ENCODE measurements around the gene TWIST2.
A peak's percentile ranks its signal among the peaks of the same experiment; 100 is the strongest.

Gene TWIST2

GRCh38 chr2:238859636-238860347 is 11.9 kb downstream of the TWIST2 start:
- no peak for DNase-seq

- no peak for DNase-seq
Observed at GRCh38 chr2:238861013-238861730, 13.3 kb downstream of the TWIST2 start.

GRCh38 chr2:238861766-238862315 is 14.0 kb downstream of the TWIST2 start:
- DNase-seq: no peak

GRCh38 chr2:238862701-238863100 is 14.8 kb downstream of the TWIST2 start:
- no peak for DNase-seq

- DNase-seq: no peak
Observed at GRCh38 chr2:238863231-238863630, 15.3 kb downstream of the TWIST2 start.

GRCh38 chr2:238863749-238864206 is 15.9 kb downstream of the TWIST2 start:
- no peak for DNase-seq

- DNase-seq: no peak
Observed at GRCh38 chr2:238864207-238865014, 16.5 kb downstream of the TWIST2 start.

GRCh38 chr2:238865015-238865719 is 17.3 kb downstream of the TWIST2 start:
- no peak for DNase-seq

- DNase-seq: no peak
Observed at GRCh38 chr2:238865744-238866355, 18.0 kb downstream of the TWIST2 start.

GRCh38 chr2:238866656-238867277 is 18.9 kb downstream of the TWIST2 start:
- no peak for DNase-seq

- DNase-seq: peak; percentile 49
Observed at GRCh38 chr2:238868067-238868524, 20.2 kb downstream of the TWIST2 start.

GRCh38 chr2:238868616-238869292 is 20.9 kb downstream of the TWIST2 start:
- DNase-seq: peak; percentile 60

GRCh38 chr2:238869293-238870124 is 21.6 kb downstream of the TWIST2 start:
- peak; percentile 58 for DNase-seq

GRCh38 chr2:238870261-238870660 is 22.4 kb downstream of the TWIST2 start:
- DNase-seq: no peak

GRCh38 chr2:238872026-238872425 is 24.1 kb downstream of the TWIST2 start:
- DNase-seq: peak; percentile 28

GRCh38 chr2:238872628-238873380 is 24.9 kb downstream of the TWIST2 start:
- peak; percentile 53 for DNase-seq

GRCh38 chr2:238873381-238873801 is 25.5 kb downstream of the TWIST2 start:
- DNase-seq: no peak

GRCh38 chr2:238873841-238874240 is 26.0 kb downstream of the TWIST2 start:
- no peak for DNase-seq
